Retinal pigment epithelial cell (primary cell): Measurements from ENCODE around the gene DCLK1.

Experiments used
- DNase-seq: peaks from one replicate; pipeline ENCODE4 v3.0.0-alpha.2; 2010; ENCODE audit warnings: low read depth
- H3K4me3 ChIP-seq: 2 replicates; pipeline ENCODE4 v1.5.1; 2011; ENCODE audit warnings: mild to moderate bottlenecking, low read length, control low read depth, moderate library complexity
- CTCF ChIP-seq: conservative IDR thresholded peaks from 2 replicates; pipeline ENCODE4 v1.5.1; 2011; ENCODE audit warnings: low read depth, low read length, control low read depth, inconsistent platforms

The DCLK1 gene

DNA sequence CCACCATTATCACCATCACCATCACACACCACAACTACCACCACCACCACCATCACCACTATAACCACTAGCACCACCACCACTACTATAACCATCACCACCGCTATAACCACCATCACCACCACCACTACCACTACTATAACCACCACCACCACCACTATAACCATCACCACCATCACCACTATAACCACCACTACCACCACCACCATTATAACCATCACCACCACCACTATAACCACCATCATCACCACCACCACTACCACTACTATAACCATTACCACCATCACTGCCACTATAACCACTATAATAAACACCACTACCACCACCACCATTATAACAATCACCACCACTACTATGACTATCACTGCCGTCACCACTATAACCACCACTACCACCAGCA lies 173.2 kb downstream of the DCLK1 start:
- TF ChIP-seq CTCF, result no peak
- DNase-seq, result no peak
- no peak overlapping the region for H3K4me3 ChIP-seq

DNA sequence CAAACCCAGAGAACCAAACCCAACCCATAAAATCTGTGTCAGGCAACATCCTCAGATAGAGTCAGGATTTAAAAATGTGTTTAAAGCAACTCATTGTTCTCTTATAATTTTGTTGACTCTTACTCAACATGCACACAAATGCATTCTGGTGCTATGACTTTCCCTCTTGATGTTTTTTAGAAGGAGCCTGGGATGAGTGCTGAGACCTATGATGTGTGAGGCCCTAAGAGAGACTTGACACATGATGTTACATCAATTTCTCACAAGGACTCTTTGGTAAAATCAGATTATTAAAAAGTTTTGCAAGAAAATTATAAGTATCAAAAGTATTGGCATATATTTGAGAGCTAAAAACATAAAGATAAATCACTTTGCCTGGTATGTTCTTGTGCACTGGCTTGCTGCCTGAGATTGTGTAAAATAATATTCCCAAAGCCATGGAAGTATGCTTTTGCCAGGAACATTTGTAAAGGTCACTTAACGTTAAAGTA lies 173.9 kb downstream of the DCLK1 start:
- no peak for TF ChIP-seq CTCF
- no peak overlapping the region for H3K4me3 ChIP-seq
- no peak for DNase-seq

- no peak overlapping the region for H3K4me3 ChIP-seq
- DNase-seq, result no peak
- TF ChIP-seq CTCF, result no peak
Observed at GRCh38 chr13:35956074-35956473, 175.1 kb downstream of the DCLK1 start.

GRCh38 chr13:35954207-35954560 lies 177.0 kb downstream of the DCLK1 start:
- no peak overlapping the region for H3K4me3 ChIP-seq
- no peak for TF ChIP-seq CTCF

DNA sequence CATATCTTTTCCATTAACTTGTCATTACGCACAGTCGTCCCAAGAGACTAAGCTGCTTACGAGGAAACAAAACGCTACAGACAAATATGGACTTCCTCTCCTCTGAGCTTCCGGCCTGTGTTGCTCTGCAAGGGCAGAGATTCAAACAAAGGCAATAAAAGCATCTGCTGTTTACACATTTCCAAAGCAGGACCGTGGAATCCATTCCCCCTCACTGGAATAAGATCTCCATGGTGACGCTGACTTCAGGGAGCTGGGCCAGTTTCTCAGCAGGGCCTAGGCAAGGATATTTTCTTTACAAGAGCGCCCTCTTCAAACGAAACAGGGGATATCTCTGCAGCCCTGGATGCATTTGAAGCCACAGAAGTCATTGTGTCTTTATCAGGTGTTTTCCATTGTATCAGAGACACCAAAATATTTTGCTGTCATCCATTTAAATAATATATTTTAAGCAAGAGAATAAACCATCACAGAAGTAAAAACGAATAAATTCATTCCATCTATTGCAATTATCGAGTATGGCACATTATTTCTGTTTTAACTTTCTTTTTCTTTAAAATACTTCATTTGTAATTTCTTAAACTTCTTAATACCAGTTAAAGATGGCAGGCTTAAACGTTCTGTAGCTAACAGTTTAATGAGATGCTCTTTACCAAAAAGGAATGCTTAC lies 177.5 kb downstream of the DCLK1 start:
- peak; percentile 76 for TF ChIP-seq CTCF
- peak; percentile 58 for DNase-seq

More at GRCh38 chr13:35954207-35954560, 177.0 kb downstream of the DCLK1 start:
- DNase-seq, result no peak

DNA sequence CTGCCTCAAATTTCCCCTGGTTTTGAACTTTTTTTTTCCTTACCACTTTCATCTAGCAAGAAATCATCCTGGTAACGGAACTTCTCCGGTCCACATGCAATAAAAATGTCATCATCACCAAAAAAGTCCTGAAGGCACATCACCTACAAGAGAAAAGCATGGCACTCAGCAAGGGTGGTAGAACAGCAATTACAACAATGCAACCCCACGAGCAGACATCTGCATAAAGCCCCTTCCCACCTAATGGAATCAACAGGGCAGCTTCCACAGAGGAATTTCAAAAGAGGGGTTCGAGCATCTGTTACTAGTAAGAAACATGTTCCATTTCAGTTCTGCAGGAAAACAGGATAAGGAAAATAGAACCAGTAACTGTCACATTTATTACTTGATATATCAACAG lies 183.9 kb downstream of the DCLK1 start:
- H3K4me3 ChIP-seq, result no peak overlapping the region
- no peak for TF ChIP-seq CTCF
- DNase-seq, result no peak

More for the DNA sequence above, 177.5 kb downstream of the DCLK1 start:
- H3K4me3 ChIP-seq, result peak overlapping the region; percentile 47

DNA sequence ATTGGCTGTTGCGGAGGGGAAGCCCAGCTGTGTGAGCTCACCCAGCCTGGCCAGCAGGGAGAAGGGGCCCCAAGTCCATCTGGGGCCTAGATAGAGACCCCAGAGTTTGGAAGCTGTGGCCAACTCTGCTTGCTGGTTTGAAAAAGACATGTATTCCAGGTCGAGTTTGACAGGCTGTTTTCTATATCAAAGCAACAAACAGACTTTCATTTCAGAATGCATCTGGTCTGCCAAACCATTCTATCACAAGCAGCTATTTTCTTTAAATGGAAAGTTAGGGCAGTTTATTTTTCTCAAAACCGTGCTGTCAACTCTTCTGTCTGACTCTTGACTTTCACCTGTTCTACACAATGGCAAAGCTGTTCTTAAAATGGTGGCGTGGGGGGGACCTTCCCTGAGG lies 185.8 kb downstream of the DCLK1 start:
- DNase-seq, result no peak
- TF ChIP-seq CTCF, result no peak
- H3K4me3 ChIP-seq, result no peak overlapping the region
